WTC11 (cell line): ENCODE data around the gene PAPSS1. TPM values are rescaled to one million over a fixed set of nuclear protein-coding genes. Genes with fewer than 3 reads are reported as not detected.

Experiments
- ATAC-seq: fragments of 200-7000 bp; cut with Tn5 transposase; 2 replicates; pipeline ENCODE4 v1.10.0; 2021; ENCODE audit warnings: mild to moderate bottlenecking, moderate library complexity
- CTCF ChIA-PET: fragments of 300-600 bp; sonication (Branson Sonifier 250); formaldehyde crosslinking; loops from one replicate; lab custom pipeline; 2021; ENCODE audit warnings: antibody characterized with exemption; lab: Charles Lee
- POLR2A ChIA-PET: fragments of 350-600 bp; sonication (Branson Sonifier 250); formaldehyde crosslinking; loops from one replicate; lab custom pipeline; 2021; ENCODE audit warnings: antibody characterized with exemption; lab: Charles Lee
- DNase-seq: peaks from one replicate; pipeline ENCODE4 v3.0.0; 2021; ENCODE audit warnings: low spot score
- H3K27ac Mint-ChIP-seq: 2 replicates; pipeline ENCODE4 v1.8.0; 2021; ENCODE audit warnings: mixed read lengths
- H3K27me3 Mint-ChIP-seq: 2 replicates; pipeline ENCODE4 v1.8.0; 2021; ENCODE audit warnings: low read depth, mild to moderate bottlenecking, moderate library complexity, mixed read lengths
- H3K36me3 Mint-ChIP-seq: 2 replicates; pipeline ENCODE4 v1.8.0; 2021; ENCODE audit warnings: mixed read lengths
- H3K4me1 Mint-ChIP-seq: 2 replicates; pipeline ENCODE4 v1.8.0; 2022; ENCODE audit warnings: mixed read lengths
- H3K4me3 Mint-ChIP-seq: 2 replicates; pipeline ENCODE4 v1.8.0; 2021; ENCODE audit warnings: mild to moderate bottlenecking, moderate library complexity, mixed read lengths
- H3K9me3 Mint-ChIP-seq: 2 replicates; pipeline ENCODE4 v1.8.0; 2021; ENCODE audit warnings: mixed read lengths
- ATF1 ChIP-seq: sonication (generic); formaldehyde crosslinking; IDR thresholded peaks from 2 replicates; pipeline ENCODE4 v1.8.1; 2023; ENCODE audit warnings: mild to moderate bottlenecking, moderate library complexity, missing genetic modification reagents
- CBFB ChIP-seq: sonication (generic); formaldehyde crosslinking; IDR thresholded peaks from 2 replicates; pipeline ENCODE4 v1.8.1; 2022; ENCODE audit warnings: mild to moderate bottlenecking, low read depth, missing genetic modification reagents
- CREM ChIP-seq: sonication (generic); formaldehyde crosslinking; IDR thresholded peaks from 2 replicates; pipeline ENCODE4 v1.8.1; 2022; ENCODE audit warnings: mild to moderate bottlenecking, missing genetic modification reagents, moderate library complexity
- GABPB1 ChIP-seq: sonication (generic); formaldehyde crosslinking; IDR thresholded peaks from 2 replicates; pipeline ENCODE4 v1.8.1; 2023; ENCODE audit warnings: mild to moderate bottlenecking, missing genetic modification reagents
- GTF2I ChIP-seq: fragments of 250-450 bp; sonication (Bioruptor Pico); conservative IDR thresholded peaks from 2 replicates; pipeline ENCODE4 v1.4.0; 2021; ENCODE audit warnings: mild to moderate bottlenecking
- IRF2 ChIP-seq: sonication (generic); formaldehyde crosslinking; IDR thresholded peaks from 2 replicates; pipeline ENCODE4 v1.8.0; 2022; ENCODE audit warnings: low read depth, missing genetic modification reagents, borderline replicate concordance
- JUN ChIP-seq: sonication (generic); formaldehyde crosslinking; IDR thresholded peaks from 2 replicates; pipeline ENCODE4 v1.8.0; 2023; ENCODE audit warnings: mild to moderate bottlenecking, missing genetic modification reagents
- KAT7 ChIP-seq: sonication (generic); formaldehyde crosslinking; IDR thresholded peaks from 2 replicates; pipeline ENCODE4 v1.8.1; 2023; ENCODE audit warnings: missing genetic modification reagents, mild to moderate bottlenecking, borderline replicate concordance
- NFATC4 ChIP-seq: fragments of 250-450 bp; sonication (Bioruptor Pico); IDR thresholded peaks from 2 replicates; pipeline ENCODE4 v1.9.0; 2021; ENCODE audit warnings: mild to moderate bottlenecking
- NR1H2 ChIP-seq: sonication (generic); formaldehyde crosslinking; IDR thresholded peaks from 2 replicates; pipeline ENCODE4 v1.9.0; 2021; ENCODE audit warnings: mild to moderate bottlenecking, moderate library complexity, missing genetic modification reagents
- NR2C2 ChIP-seq: sonication (generic); formaldehyde crosslinking; IDR thresholded peaks from 2 replicates; pipeline ENCODE4 v1.8.0; 2022; ENCODE audit warnings: mild to moderate bottlenecking, missing genetic modification reagents
- NR3C1 ChIP-seq: sonication (generic); formaldehyde crosslinking; conservative IDR thresholded peaks from 2 replicates; pipeline ENCODE4 v1.8.1; 2023; ENCODE audit warnings: low read depth, mild to moderate bottlenecking, missing genetic modification reagents
- RORB ChIP-seq: fragments of 250-450 bp; sonication (Bioruptor Pico); IDR thresholded peaks from 2 replicates; pipeline ENCODE4 v1.9.0; 2021; ENCODE audit warnings: mild to moderate bottlenecking
- SOX15 ChIP-seq: fragments of 250-450 bp; sonication (Bioruptor Pico); IDR thresholded peaks from 2 replicates; pipeline ENCODE4 v1.9.0; 2021; ENCODE audit warnings: mild to moderate bottlenecking
- TCF7 ChIP-seq: sonication (generic); formaldehyde crosslinking; IDR thresholded peaks from 2 replicates; pipeline ENCODE4 v1.8.0; 2022; ENCODE audit warnings: mild to moderate bottlenecking, low read depth, missing genetic modification reagents, moderate library complexity
- ZNF263 ChIP-seq: sonication (generic); formaldehyde crosslinking; IDR thresholded peaks from 2 replicates; pipeline ENCODE4 v1.8.1; 2022; ENCODE audit warnings: low read depth, mild to moderate bottlenecking, moderate library complexity, missing genetic modification reagents
- ZNF317 ChIP-seq: sonication (generic); formaldehyde crosslinking; IDR thresholded peaks from 2 replicates; pipeline ENCODE4 v1.8.1; 2023; ENCODE audit warnings: low read depth, mild to moderate bottlenecking, moderate library complexity, missing genetic modification reagents, borderline replicate concordance
- ZNF396 ChIP-seq: fragments of 250-450 bp; sonication (Bioruptor Pico); IDR thresholded peaks from 2 replicates; pipeline ENCODE4 v1.8.0; 2021; ENCODE audit warnings: mild to moderate bottlenecking, moderate library complexity, borderline replicate concordance
- ZNF671 ChIP-seq: fragments of 250-450 bp; sonication (Bioruptor Pico); IDR thresholded peaks from 2 replicates; pipeline ENCODE4 v1.8.0; 2021; ENCODE audit warnings: mild to moderate bottlenecking
- total RNA-seq: library from RNA; stranded (reverse); gene quantifications from 3 replicates; pipeline ENCODE4 v1.2.3, GENCODE V29; 2021
- TF ChIP-seq, protein P1 (sequence below): sonication (generic); formaldehyde crosslinking; IDR thresholded peaks from 2 replicates; pipeline ENCODE4 v1.8.1; 2022; ENCODE audit warnings: mild to moderate bottlenecking, missing genetic modification reagents, moderate library complexity, borderline replicate concordance
- TF ChIP-seq, protein P2 (sequence below): sonication (generic); formaldehyde crosslinking; IDR thresholded peaks from 2 replicates; pipeline ENCODE4 v1.8.0; 2023; ENCODE audit warnings: missing genetic modification reagents
- TF ChIP-seq, protein P3 (sequence below): fragments of 250-450 bp; sonication (Bioruptor Pico); IDR thresholded peaks from 2 replicates; pipeline ENCODE4 v1.9.0; 2021; ENCODE audit warnings: moderate library complexity, mild to moderate bottlenecking, inconsistent platforms, borderline replicate concordance
- TF ChIP-seq, protein P4 (sequence below): sonication (generic); formaldehyde crosslinking; IDR thresholded peaks from 2 replicates; pipeline ENCODE4 v1.8.0; 2022; ENCODE audit warnings: mild to moderate bottlenecking, missing genetic modification reagents
- TF ChIP-seq, protein P5 (sequence below): sonication (generic); formaldehyde crosslinking; IDR thresholded peaks from 2 replicates; pipeline ENCODE4 v1.8.1; 2023; ENCODE audit warnings: mild to moderate bottlenecking, missing genetic modification reagents, borderline replicate concordance
- TF ChIP-seq, protein P6 (sequence below): sonication (generic); formaldehyde crosslinking; IDR thresholded peaks from 2 replicates; pipeline ENCODE4 v1.8.1; 2023; ENCODE audit warnings: mild to moderate bottlenecking, missing genetic modification reagents, moderate library complexity
- TF ChIP-seq, protein P7 (sequence below): sonication (generic); formaldehyde crosslinking; IDR thresholded peaks from 2 replicates; pipeline ENCODE4 v1.8.1; 2023; ENCODE audit warnings: mild to moderate bottlenecking, moderate library complexity, missing genetic modification reagents

Gene PAPSS1
- total RNA-seq, 1 experiment from 2014 or later, result 62.9 TPM

DNA sequence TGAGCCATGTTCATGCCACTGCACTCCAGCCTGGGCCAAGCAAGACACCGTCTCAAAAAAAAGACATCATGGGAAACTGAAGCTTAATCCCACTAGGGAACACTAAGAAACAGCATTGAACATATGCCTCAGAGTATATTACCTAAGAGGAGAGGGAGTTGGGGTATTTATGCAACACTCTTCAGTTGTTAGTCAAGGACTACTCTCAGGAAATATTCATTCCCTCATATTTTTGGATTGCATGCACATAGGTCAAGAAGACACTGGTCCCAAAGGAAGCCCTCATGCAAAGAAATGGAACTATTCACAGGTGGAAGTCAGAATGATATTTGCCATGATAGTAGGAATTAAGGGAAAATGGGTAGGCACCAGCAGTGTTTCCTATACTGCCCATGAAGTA lies 22.8 kb upstream of the PAPSS1 start:
- POLR2A ChIA-PET, result no interaction called here
- CTCF ChIA-PET, result no interaction called here
- Mint-ChIP-seq H3K9me3 (peaks cover 33% of the 10 kb centered on the region), H3K27ac (no peak overlapping the region), H3K4me3 (no peak overlapping the region), H3K36me3 (peaks cover 14% of the 10 kb centered on the region), H3K27me3 (no peaks in the 10 kb centered on the region), H3K4me1 (peaks cover 31% of the 10 kb centered on the region)
- no peak for TF ChIP-seq GABPB1 (CRISPR knock-in tag)
- TF ChIP-seq ZNF263 (CRISPR knock-in tag), result no peak
- no peak for TF ChIP-seq SOX15 (CRISPR knock-in tag)
- TF ChIP-seq RORB (CRISPR knock-in tag), result no peak
- TF ChIP-seq CREM, result no peak
- TF ChIP-seq NR1H2 (CRISPR knock-in tag), result no peak
- TF ChIP-seq, protein P1, sequence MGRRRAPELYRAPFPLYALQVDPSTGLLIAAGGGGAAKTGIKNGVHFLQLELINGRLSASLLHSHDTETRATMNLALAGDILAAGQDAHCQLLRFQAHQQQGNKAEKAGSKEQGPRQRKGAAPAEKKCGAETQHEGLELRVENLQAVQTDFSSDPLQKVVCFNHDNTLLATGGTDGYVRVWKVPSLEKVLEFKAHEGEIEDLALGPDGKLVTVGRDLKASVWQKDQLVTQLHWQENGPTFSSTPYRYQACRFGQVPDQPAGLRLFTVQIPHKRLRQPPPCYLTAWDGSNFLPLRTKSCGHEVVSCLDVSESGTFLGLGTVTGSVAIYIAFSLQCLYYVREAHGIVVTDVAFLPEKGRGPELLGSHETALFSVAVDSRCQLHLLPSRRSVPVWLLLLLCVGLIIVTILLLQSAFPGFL, result no peak
- no peak for TF ChIP-seq IRF2 (CRISPR knock-in tag)
- TF ChIP-seq, protein P2, sequence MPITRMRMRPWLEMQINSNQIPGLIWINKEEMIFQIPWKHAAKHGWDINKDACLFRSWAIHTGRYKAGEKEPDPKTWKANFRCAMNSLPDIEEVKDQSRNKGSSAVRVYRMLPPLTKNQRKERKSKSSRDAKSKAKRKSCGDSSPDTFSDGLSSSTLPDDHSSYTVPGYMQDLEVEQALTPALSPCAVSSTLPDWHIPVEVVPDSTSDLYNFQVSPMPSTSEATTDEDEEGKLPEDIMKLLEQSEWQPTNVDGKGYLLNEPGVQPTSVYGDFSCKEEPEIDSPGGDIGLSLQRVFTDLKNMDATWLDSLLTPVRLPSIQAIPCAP, result no peak
- no peak for TF ChIP-seq NR3C1 (CRISPR knock-in tag)
- TF ChIP-seq GTF2I, result no peak
- TF ChIP-seq ATF1 (CRISPR knock-in tag), result no peak
- TF ChIP-seq, protein P3, sequence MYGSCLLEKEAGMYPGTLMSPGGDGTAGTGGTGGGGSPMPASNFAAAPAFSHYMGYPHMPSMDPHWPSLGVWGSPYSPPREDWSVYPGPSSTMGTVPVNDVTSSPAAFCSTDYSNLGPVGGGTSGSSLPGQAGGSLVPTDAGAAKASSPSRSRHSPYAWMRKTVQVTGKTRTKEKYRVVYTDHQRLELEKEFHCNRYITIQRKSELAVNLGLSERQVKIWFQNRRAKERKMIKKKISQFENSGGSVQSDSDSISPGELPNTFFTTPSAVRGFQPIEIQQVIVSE (CRISPR knock-in tag), result no peak
- TF ChIP-seq TCF7 (CRISPR knock-in tag), result no peak
- ATAC-seq, result no peak
- no peak for DNase-seq

DNA sequence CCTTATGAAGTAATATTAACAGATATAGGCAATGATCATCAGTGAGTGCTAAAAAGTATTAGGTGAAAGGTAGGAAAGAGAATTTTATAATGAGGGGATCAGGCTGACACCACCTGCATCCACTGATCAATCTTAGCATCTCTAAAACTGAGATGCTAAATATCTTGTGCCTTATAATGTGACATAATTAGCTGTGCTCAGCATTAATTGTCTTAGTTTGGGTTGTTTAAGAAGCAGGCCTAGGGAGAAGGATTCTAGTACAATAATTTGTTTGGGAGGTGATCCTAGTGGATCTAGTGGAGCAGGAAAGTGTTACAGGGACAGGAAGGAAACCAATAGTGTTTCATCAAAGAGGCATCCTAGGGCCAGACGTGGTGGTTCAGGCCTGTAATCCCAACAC lies 22.2 kb upstream of the PAPSS1 start:
- Mint-ChIP-seq H3K27me3 (no peaks in the 10 kb centered on the region), H3K4me1 (peaks cover 26% of the 10 kb centered on the region), H3K9me3 (peaks cover 33% of the 10 kb centered on the region), H3K4me3 (no peak overlapping the region), H3K36me3 (peaks cover 14% of the 10 kb centered on the region), H3K27ac (no peak overlapping the region)
- CTCF ChIA-PET, result no interaction called here
- ATAC-seq (no peak), DNase-seq (no peak)
- POLR2A ChIA-PET, result no interaction called here
- TF ChIP-seq NR2C2 (CRISPR knock-in tag) (no peak), NR1H2 (CRISPR knock-in tag) (no peak), CBFB (CRISPR knock-in tag) (no peak), ZNF396 (CRISPR knock-in tag) (no peak), NR3C1 (CRISPR knock-in tag) (no peak), SOX15 (CRISPR knock-in tag) (no peak), ZNF317 (no peak), KAT7 (CRISPR knock-in tag) (no peak), NFATC4 (CRISPR knock-in tag) (no peak), JUN (CRISPR knock-in tag) (no peak), ZNF671 (no peak)
- TF ChIP-seq, protein P4, sequence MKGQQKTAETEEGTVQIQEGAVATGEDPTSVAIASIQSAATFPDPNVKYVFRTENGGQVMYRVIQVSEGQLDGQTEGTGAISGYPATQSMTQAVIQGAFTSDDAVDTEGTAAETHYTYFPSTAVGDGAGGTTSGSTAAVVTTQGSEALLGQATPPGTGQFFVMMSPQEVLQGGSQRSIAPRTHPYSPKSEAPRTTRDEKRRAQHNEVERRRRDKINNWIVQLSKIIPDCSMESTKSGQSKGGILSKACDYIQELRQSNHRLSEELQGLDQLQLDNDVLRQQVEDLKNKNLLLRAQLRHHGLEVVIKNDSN (CRISPR knock-in tag), result no peak
- TF ChIP-seq, protein P5, sequence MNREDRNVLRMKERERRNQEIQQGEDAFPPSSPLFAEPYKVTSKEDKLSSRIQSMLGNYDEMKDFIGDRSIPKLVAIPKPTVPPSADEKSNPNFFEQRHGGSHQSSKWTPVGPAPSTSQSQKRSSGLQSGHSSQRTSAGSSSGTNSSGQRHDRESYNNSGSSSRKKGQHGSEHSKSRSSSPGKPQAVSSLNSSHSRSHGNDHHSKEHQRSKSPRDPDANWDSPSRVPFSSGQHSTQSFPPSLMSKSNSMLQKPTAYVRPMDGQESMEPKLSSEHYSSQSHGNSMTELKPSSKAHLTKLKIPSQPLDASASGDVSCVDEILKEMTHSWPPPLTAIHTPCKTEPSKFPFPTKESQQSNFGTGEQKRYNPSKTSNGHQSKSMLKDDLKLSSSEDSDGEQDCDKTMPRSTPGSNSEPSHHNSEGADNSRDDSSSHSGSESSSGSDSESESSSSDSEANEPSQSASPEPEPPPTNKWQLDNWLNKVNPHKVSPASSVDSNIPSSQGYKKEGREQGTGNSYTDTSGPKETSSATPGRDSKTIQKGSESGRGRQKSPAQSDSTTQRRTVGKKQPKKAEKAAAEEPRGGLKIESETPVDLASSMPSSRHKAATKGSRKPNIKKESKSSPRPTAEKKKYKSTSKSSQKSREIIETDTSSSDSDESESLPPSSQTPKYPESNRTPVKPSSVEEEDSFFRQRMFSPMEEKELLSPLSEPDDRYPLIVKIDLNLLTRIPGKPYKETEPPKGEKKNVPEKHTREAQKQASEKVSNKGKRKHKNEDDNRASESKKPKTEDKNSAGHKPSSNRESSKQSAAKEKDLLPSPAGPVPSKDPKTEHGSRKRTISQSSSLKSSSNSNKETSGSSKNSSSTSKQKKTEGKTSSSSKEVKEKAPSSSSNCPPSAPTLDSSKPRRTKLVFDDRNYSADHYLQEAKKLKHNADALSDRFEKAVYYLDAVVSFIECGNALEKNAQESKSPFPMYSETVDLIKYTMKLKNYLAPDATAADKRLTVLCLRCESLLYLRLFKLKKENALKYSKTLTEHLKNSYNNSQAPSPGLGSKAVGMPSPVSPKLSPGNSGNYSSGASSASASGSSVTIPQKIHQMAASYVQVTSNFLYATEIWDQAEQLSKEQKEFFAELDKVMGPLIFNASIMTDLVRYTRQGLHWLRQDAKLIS (CRISPR knock-in tag), result no peak
- TF ChIP-seq, protein P6, sequence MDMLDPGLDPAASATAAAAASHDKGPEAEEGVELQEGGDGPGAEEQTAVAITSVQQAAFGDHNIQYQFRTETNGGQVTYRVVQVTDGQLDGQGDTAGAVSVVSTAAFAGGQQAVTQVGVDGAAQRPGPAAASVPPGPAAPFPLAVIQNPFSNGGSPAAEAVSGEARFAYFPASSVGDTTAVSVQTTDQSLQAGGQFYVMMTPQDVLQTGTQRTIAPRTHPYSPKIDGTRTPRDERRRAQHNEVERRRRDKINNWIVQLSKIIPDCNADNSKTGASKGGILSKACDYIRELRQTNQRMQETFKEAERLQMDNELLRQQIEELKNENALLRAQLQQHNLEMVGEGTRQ (CRISPR knock-in tag), result no peak
- TF ChIP-seq, protein P7, sequence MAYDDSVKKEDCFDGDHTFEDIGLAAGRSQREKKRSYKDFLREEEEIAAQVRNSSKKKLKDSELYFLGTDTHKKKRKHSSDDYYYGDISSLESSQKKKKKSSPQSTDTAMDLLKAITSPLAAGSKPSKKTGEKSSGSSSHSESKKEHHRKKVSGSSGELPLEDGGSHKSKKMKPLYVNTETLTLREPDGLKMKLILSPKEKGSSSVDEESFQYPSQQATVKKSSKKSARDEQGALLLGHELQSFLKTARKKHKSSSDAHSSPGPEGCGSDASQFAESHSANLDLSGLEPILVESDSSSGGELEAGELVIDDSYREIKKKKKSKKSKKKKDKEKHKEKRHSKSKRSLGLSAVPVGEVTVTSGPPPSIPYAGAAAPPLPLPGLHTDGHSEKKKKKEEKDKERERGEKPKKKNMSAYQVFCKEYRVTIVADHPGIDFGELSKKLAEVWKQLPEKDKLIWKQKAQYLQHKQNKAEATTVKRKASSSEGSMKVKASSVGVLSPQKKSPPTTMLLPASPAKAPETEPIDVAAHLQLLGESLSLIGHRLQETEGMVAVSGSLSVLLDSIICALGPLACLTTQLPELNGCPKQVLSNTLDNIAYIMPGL, result no peak
